Activated T-helper 1 cell treated with anti-CD3 and anti-CD28 coated beads, Interleukin-12 subunit alpha, Interleukin-12 subunit beta, Interleukin-2, Interleukin-4 antibody, amounts not matched to agents 30 ng/mL and 10 ng/mL and 1 ng/mL, durations not matched to agents 14 hours and 24 hours and 36 hours (primary cell): ENCODE results near the gene NPNT. TPM values are rescaled to one million over a fixed set of nuclear protein-coding genes. Genes with fewer than 3 reads are reported as not detected.

Experiments used
- DNase-seq: peaks from one replicate; pipeline ENCODE4 v3.0.0; 2021; ENCODE audit warnings: low spot score
- H3K27ac Mint-ChIP-seq: one replicate; pipeline ENCODE4 v1.8.0; 2021; ENCODE audit warnings: mild to moderate bottlenecking, mixed read lengths
- H3K27me3 Mint-ChIP-seq: one replicate; pipeline ENCODE4 v1.8.0; 2022; ENCODE audit warnings: mild to moderate bottlenecking, moderate library complexity, mixed read lengths; ENCODE audit not compliant: insufficient read depth
- H3K36me3 Mint-ChIP-seq: one replicate; pipeline ENCODE4 v1.8.0; 2021; ENCODE audit warnings: low read depth, mixed read lengths
- H3K4me1 Mint-ChIP-seq: one replicate; pipeline ENCODE4 v1.8.0; 2021; ENCODE audit warnings: low read depth, mixed read lengths
- H3K4me3 Mint-ChIP-seq: one replicate; pipeline ENCODE4 v1.8.0; 2021; ENCODE audit warnings: mild to moderate bottlenecking, moderate library complexity, mixed read lengths
- H3K9me3 Mint-ChIP-seq: one replicate; pipeline ENCODE4 v1.8.0; 2021; ENCODE audit warnings: mixed read lengths
- intact Hi-C: fragments of 100-400 bp; cut with micrococcal nuclease; formaldehyde crosslinking; loops from one replicate; pipeline ENCODE4 v1.15.1; 2024
- total RNA-seq: library from RNA; stranded (reverse); gene quantifications from 2 replicates; pipeline ENCODE4 v1.2.3, GENCODE V29; 2022

The NPNT gene
- total RNA-seq, 1 donor from 2014 or later = not detected

DNA sequence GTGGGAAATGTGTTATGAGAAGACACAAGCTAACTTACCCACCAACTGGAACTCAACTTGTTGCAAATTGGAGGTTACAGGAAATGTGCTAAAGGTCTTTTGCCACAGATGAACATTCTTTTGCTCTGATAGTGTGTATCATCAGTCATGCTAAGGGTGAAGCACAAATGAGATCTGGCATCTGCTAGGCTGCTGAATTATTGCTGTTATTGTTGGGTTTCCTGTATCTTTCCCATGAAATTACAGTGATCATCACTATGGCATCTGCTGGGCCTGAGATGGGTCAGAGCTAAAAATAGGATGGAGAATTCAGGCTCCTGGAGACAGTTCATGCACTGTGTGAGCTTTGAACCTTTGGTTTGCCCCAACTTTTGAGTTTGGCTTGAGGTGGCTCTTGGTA is 124.5 kb downstream of the NPNT start:
- no peak overlapping the region for H3K27ac Mint-ChIP-seq
- H3K4me3 Mint-ChIP-seq = no peak overlapping the region
- H3K36me3 Mint-ChIP-seq = no peaks in the 10 kb centered on the region
- intact Hi-C loops = no loop called here
- no peaks in the 10 kb centered on the region for H3K4me1 Mint-ChIP-seq
- H3K27me3 Mint-ChIP-seq = no peaks in the 10 kb centered on the region
- no peak for DNase-seq
- H3K9me3 Mint-ChIP-seq = peaks cover 11% of the 10 kb centered on the region

Other genes starting within 250 kb of the NPNT start
- gene INTS12, start 186.8 kb upstream of the NPNT start, total RNA-seq = 18.7 and 22.4 TPM in 2 replicates
- 17.0 and 20.9 TPM in 2 replicates for gene GSTCD, start 186.7 kb upstream of the NPNT start, total RNA-seq